OCI-LY1 (cell line): Measurements from ENCODE around the gene SMAD4.

Experiments used
- H2AFZ ChIP-seq: fragments of 200-600 bp; sonication (generic), shearing (Covaris generic); 2 replicates; pipeline ENCODE4 v1.6.0; 2014; ENCODE audit warnings: antibody characterized with exemption, mild to moderate bottlenecking, low read length
- H3F3A ChIP-seq: fragments of 200-600 bp; sonication (generic), shearing (Covaris generic); 2 replicates; pipeline ENCODE4 v1.6.0; 2014; ENCODE audit warnings: mild to moderate bottlenecking, antibody characterized with exemption, low read length, moderate library complexity; ENCODE audit not compliant: insufficient read depth
- H3K27ac ChIP-seq: fragments of 200-600 bp; sonication (generic); 2 replicates; pipeline ENCODE4 v1.5.1; 2014; ENCODE audit warnings: low read length, mixed run types, mild to moderate bottlenecking, low read depth; ENCODE audit not compliant: poor library complexity, severe bottlenecking
- H3K27me3 ChIP-seq: fragments of 200-600 bp; sonication (generic); 2 replicates; pipeline ENCODE4 v1.6.0; 2014; ENCODE audit warnings: antibody characterized with exemption, mild to moderate bottlenecking, low read length, moderate library complexity; ENCODE audit not compliant: insufficient read depth
- H3K36me3 ChIP-seq: fragments of 200-600 bp; sonication (generic); 2 replicates; pipeline ENCODE4 v1.6.1; 2014; ENCODE audit warnings: mild to moderate bottlenecking, antibody characterized with exemption, low read length, moderate library complexity, mixed read lengths; ENCODE audit not compliant: insufficient read depth
- H3K4me1 ChIP-seq: fragments of 200-600 bp; sonication (generic); 2 replicates; pipeline ENCODE4 v1.5.1; 2014; ENCODE audit warnings: mild to moderate bottlenecking, low read length, moderate library complexity; ENCODE audit not compliant: insufficient read depth, severe bottlenecking
- H3K4me2 ChIP-seq: fragments of 200-600 bp; sonication (generic), shearing (Covaris generic); 2 replicates; pipeline ENCODE4 v1.6.1; 2014; ENCODE audit warnings: low read length
- H3K4me3 ChIP-seq: fragments of 200-600 bp; sonication (generic); 2 replicates; pipeline ENCODE4 v1.5.1; 2014; ENCODE audit warnings: low read length, low read depth, mild to moderate bottlenecking, mixed read lengths; ENCODE audit not compliant: poor library complexity, severe bottlenecking
- H3K79me2 ChIP-seq: fragments of 200-600 bp; shearing (Covaris generic); 2 replicates; pipeline ENCODE4 v1.6.1; 2016; ENCODE audit warnings: mixed run types, low read length, mixed read lengths; ENCODE audit not compliant: insufficient read depth
- H3K9ac ChIP-seq: fragments of 200-600 bp; sonication (generic), shearing (Covaris generic); 2 replicates; pipeline ENCODE4 v1.6.1; 2014; ENCODE audit warnings: mild to moderate bottlenecking, low read length, mixed read lengths
- H3K9me2 ChIP-seq: fragments of 200-600 bp; sonication (generic), shearing (Covaris generic); 2 replicates; pipeline ENCODE4 v1.6.1; 2014; ENCODE audit warnings: low read depth, mild to moderate bottlenecking, low read length, mixed read lengths
- H3K9me3 ChIP-seq: fragments of 200-600 bp; shearing (Covaris generic); 2 replicates; pipeline ENCODE4 v1.6.1; 2014; ENCODE audit warnings: low read length, mixed read lengths
- H4K20me1 ChIP-seq: fragments of 200-600 bp; sonication (generic), shearing (Covaris generic); 2 replicates; pipeline ENCODE4 v1.6.0; 2016; ENCODE audit warnings: mild to moderate bottlenecking, low read length; ENCODE audit not compliant: insufficient read depth
- EZH2 ChIP-seq: fragments of 200-600 bp; sonication (generic), shearing (Covaris generic); IDR thresholded peaks from 2 replicates; pipeline ENCODE4 v1.8.0; 2017; ENCODE audit warnings: borderline replicate concordance, mixed run types, mild to moderate bottlenecking, antibody characterized with exemption, low read length, moderate library complexity, mixed read lengths
- TF ChIP-seq, protein P1 (sequence below): fragments of 200-600 bp; sonication (generic), shearing (Covaris generic); IDR thresholded peaks from 2 replicates; pipeline ENCODE4 v1.5.1; 2017; ENCODE audit warnings: mild to moderate bottlenecking, antibody characterized with exemption, low read length, moderate library complexity, mixed read lengths

Gene SMAD4

GRCh38 chr18:51125976-51126375 lies 96.0 kb downstream of the SMAD4 start:
- no peak overlapping the region for H3K4me2 ChIP-seq
- no peaks in the 10 kb centered on the region for H3K9me2 ChIP-seq
- H3F3A ChIP-seq, result no peaks in the 10 kb centered on the region
- no peak overlapping the region for H3K27ac ChIP-seq
- no peaks in the 10 kb centered on the region for H3K79me2 ChIP-seq
- no peaks in the 10 kb centered on the region for H3K4me1 ChIP-seq
- H3K36me3 ChIP-seq, result no peaks in the 10 kb centered on the region; the same call in 1 of the 2 replicates
- H3K27me3 ChIP-seq, result no peaks in the 10 kb centered on the region; the same call in 1 of the 2 replicates
- H3K9me3 ChIP-seq, result no peaks in the 10 kb centered on the region
- no peak overlapping the region for H3K4me3 ChIP-seq
- no peak overlapping the region for H3K9ac ChIP-seq
- H2AFZ ChIP-seq, result no peak overlapping the region
- TF ChIP-seq EZH2, result no peak
- TF ChIP-seq, protein P1, sequence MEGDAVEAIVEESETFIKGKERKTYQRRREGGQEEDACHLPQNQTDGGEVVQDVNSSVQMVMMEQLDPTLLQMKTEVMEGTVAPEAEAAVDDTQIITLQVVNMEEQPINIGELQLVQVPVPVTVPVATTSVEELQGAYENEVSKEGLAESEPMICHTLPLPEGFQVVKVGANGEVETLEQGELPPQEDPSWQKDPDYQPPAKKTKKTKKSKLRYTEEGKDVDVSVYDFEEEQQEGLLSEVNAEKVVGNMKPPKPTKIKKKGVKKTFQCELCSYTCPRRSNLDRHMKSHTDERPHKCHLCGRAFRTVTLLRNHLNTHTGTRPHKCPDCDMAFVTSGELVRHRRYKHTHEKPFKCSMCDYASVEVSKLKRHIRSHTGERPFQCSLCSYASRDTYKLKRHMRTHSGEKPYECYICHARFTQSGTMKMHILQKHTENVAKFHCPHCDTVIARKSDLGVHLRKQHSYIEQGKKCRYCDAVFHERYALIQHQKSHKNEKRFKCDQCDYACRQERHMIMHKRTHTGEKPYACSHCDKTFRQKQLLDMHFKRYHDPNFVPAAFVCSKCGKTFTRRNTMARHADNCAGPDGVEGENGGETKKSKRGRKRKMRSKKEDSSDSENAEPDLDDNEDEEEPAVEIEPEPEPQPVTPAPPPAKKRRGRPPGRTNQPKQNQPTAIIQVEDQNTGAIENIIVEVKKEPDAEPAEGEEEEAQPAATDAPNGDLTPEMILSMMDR, result no peak
- no peaks in the 10 kb centered on the region for H4K20me1 ChIP-seq

DNA sequence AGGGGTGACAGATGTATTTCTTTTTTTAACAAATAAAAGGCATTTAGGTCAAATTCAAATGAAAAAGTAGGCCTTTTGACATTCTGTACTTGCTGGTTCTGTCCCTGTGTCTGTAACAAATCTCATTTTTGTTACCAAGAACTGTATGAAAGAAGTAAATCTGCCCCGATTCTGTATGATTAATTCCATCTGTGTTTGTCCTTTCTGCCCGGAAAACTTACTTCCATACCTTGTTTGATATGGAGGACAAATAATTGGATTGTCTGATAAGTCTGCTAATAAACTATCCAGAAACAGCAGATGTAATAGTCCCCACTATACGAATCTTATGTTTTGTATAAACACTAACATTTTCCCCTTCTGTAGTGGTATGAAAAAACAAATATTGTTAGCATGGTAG lies 97.7 kb downstream of the SMAD4 start:
- no peaks in the 10 kb centered on the region; the same call in 1 of the 2 replicates for H3K27me3 ChIP-seq
- H3K79me2 ChIP-seq, result no peaks in the 10 kb centered on the region
- no peaks in the 10 kb centered on the region for H4K20me1 ChIP-seq
- H3F3A ChIP-seq, result no peaks in the 10 kb centered on the region; the same call in 1 of the 2 replicates
- H3K27ac ChIP-seq, result no peak overlapping the region
- TF ChIP-seq, protein P1, result no peak
- TF ChIP-seq EZH2, result no peak
- no peak overlapping the region for H3K4me3 ChIP-seq
- H3K9ac ChIP-seq, result no peak overlapping the region
- no peaks in the 10 kb centered on the region for H3K9me2 ChIP-seq
- no peak overlapping the region for H3K4me2 ChIP-seq
- no peaks in the 10 kb centered on the region; the same call in 1 of the 2 replicates for H3K36me3 ChIP-seq
- no peaks in the 10 kb centered on the region for H3K4me1 ChIP-seq
- no peaks in the 10 kb centered on the region for H3K9me3 ChIP-seq
- H2AFZ ChIP-seq, result no peak overlapping the region

- Histone ChIP-seq H4K20me1 (no peaks in the 10 kb centered on the region), H3K4me1 (peaks cover 3% of the 10 kb centered on the region), H3K9me2 (no peaks in the 10 kb centered on the region), H3K27me3 (no peaks in the 10 kb centered on the region; the same call in 1 of the 2 replicates), H3F3A (no peaks in the 10 kb centered on the region; the same call in 1 of the 2 replicates), H3K79me2 (no peaks in the 10 kb centered on the region), H3K9me3 (no peaks in the 10 kb centered on the region), H3K27ac (no peak overlapping the region), H2AFZ (no peak overlapping the region), H3K9ac (no peak overlapping the region), H3K4me3 (no peak overlapping the region), H3K36me3 (no peaks in the 10 kb centered on the region), H3K4me2 (no peak overlapping the region)
- TF ChIP-seq EZH2, result no peak
- TF ChIP-seq, protein P1, result no peak
Measured at GRCh38 chr18:51128533-51128932, 98.5 kb downstream of the SMAD4 start.
